ENCODE results near the gene ROR1.

- TF ChIP-seq, protein P1, sequence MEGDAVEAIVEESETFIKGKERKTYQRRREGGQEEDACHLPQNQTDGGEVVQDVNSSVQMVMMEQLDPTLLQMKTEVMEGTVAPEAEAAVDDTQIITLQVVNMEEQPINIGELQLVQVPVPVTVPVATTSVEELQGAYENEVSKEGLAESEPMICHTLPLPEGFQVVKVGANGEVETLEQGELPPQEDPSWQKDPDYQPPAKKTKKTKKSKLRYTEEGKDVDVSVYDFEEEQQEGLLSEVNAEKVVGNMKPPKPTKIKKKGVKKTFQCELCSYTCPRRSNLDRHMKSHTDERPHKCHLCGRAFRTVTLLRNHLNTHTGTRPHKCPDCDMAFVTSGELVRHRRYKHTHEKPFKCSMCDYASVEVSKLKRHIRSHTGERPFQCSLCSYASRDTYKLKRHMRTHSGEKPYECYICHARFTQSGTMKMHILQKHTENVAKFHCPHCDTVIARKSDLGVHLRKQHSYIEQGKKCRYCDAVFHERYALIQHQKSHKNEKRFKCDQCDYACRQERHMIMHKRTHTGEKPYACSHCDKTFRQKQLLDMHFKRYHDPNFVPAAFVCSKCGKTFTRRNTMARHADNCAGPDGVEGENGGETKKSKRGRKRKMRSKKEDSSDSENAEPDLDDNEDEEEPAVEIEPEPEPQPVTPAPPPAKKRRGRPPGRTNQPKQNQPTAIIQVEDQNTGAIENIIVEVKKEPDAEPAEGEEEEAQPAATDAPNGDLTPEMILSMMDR (IDR thresholded peaks at IDR 0.05), result no peak
- TF ChIP-seq POLR2A (IDR thresholded peaks at IDR 0.05), result no peak
Measured at GRCh38 chr1:63983391-63984256, 209.8 kb downstream of the ROR1 start.

Data from thyroid gland (tissue), 4 donors.